ENCODE measurements around the gene KIF26A.

The KIF26A gene

DNA sequence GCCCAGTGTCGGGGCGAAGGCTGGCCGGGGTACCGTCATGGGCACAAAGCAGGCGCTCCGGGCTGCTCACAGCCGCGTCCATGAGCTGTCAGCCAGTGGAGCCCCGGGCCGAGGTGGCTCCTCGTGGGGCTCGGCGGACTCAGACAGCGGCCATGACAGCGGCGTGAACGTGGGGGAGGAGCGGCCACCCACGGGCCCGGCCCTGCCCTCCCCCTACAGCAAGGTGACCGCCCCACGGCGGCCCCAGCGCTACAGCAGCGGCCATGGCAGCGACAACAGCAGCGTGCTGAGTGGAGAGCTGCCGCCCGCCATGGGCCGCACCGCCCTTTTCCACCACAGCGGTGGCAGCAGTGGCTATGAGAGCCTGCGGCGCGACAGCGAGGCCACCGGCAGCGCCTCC lies 39.0 kb downstream of the KIF26A start:
- DNase-seq (ENCODE audit: low spot score): no peak
- POLR2A ChIA-PET (ENCODE audit: low non-redundant PET): no interaction called here
- no peak overlapping the region for H3K27ac ChIP-seq
- CTCF ChIA-PET: interaction anchor here (1.0 kb wide), 1 partner anchor 11 kb away, joined by 4 read pairs; no protein-coding TSS in a partner anchor
- TF ChIP-seq, protein P1, sequence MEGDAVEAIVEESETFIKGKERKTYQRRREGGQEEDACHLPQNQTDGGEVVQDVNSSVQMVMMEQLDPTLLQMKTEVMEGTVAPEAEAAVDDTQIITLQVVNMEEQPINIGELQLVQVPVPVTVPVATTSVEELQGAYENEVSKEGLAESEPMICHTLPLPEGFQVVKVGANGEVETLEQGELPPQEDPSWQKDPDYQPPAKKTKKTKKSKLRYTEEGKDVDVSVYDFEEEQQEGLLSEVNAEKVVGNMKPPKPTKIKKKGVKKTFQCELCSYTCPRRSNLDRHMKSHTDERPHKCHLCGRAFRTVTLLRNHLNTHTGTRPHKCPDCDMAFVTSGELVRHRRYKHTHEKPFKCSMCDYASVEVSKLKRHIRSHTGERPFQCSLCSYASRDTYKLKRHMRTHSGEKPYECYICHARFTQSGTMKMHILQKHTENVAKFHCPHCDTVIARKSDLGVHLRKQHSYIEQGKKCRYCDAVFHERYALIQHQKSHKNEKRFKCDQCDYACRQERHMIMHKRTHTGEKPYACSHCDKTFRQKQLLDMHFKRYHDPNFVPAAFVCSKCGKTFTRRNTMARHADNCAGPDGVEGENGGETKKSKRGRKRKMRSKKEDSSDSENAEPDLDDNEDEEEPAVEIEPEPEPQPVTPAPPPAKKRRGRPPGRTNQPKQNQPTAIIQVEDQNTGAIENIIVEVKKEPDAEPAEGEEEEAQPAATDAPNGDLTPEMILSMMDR (conservative IDR thresholded peaks at IDR 0.05; ENCODE audit: low read depth): no peak

DNA sequence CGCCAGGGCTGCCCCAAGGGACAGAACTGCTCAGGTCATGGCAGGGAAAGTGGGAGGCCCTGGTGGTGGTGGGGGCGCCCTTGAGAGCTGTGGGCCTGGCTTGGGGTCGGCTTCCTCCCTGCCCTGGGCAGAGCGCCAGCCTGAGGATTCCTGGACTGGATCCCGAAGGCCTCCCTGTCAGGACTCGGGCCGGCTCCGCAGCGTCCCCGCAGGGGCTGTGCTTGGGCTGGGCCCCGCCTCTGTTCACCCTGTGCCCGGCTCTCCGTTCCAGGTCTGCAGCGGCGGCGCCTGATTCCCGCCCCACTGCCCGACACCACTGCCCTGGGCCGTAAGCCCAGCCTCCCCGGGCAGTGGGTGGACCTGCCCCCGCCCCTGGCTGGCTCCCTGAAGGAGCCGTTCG lies 39.9 kb downstream of the KIF26A start:
- ChIA-PET CTCF (interaction anchor here (0.7 kb wide), 1 partner anchor 355 kb away, joined by 3 read pairs; no protein-coding TSS in a partner anchor), POLR2A (ENCODE audit: low non-redundant PET) (no interaction called here)
- DNase-seq (ENCODE audit: low spot score): no peak
- no peak overlapping the region for H3K27ac ChIP-seq
- TF ChIP-seq, protein P1 (conservative IDR thresholded peaks at IDR 0.05; ENCODE audit: low read depth): no peak

DNA sequence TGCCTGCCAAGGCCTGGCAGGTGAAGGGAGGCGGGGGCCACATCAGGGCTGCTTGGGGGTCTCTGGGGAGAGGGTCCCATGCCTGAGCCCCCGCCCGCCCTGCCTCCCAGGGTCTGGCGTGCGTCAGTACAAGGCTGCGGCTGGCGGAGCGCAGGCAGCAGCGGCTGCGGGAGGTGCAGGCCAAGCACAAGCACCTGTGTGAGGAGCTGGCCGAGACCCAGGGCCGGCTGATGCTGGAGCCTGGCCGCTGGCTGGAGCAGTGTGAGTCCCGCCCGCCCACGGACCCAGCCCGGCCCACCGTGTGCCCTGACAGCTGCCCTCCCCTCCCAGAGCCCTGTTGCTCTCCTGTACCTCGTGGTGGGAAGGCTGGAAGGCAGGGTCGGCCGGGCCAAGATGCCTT lies 40.7 kb downstream of the KIF26A start:
- ChIA-PET CTCF (no interaction called here), POLR2A (ENCODE audit: low non-redundant PET) (no interaction called here)
- H3K27ac ChIP-seq: no peak overlapping the region
- TF ChIP-seq, protein P1 (conservative IDR thresholded peaks at IDR 0.05; ENCODE audit: low read depth): no peak
- no peak for DNase-seq (ENCODE audit: low spot score)

DNA sequence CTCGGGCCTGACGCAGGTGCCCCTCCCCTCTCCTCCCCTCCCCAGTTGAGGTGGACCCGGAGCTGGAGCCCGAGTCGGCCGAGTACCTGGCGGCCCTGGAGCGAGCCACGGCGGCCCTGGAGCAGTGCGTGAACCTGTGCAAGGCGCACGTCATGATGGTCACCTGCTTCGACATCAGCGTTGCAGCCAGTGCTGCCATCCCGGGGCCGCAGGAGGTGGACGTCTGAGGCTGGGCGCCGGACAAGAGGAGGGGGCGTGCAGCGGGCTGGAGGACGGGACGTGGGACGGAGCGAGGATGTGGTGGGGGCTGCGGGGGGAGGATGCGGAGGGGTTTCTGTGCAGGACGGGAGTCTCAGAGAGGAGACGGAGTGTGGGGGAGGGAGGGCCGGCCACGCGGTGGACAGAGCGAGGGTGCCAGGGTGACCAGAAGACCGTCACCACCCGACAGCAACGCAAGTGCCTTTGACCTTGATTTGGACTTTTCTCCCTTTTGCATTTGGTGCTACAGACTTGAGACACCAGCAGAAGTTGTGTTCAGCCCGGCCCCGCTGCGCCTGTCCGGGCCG lies 41.3 kb downstream of the KIF26A start:
- no peak overlapping the region for H3K27ac ChIP-seq
- ChIA-PET POLR2A (ENCODE audit: low non-redundant PET) (no interaction called here), CTCF (no interaction called here)
- TF ChIP-seq, protein P1 (conservative IDR thresholded peaks at IDR 0.05; ENCODE audit: low read depth): no peak
- no peak for DNase-seq (ENCODE audit: low spot score)

DNA sequence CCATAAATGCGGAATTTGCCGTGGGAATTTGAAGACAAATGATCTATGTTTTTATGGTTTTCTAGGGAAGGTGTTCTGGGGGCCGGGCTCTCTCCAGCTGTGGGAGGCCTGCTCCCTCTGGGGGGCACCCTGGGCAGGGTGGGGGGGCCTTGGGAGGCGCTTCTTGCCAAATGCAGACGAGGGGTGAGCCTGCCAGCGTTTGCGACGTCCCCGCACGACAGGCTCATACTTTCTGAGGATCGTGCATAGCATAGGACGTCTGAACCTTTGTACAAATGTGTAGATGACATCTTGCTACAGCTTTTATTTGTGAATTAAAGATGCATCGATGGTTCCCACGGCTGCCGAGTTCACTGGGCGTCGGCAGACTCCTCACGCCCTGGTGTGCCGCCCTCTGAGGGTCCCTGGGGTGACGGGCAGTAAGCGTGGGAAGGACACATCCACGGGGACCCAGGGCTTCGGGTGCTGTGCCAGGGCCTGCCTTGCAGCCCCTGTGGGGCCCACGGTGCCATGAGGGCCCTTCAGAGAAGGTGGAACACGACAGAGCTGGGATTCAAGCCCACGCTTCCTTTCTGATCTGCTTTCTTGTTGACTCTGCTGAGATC lies 42.3 kb downstream of the KIF26A start:
- TF ChIP-seq, protein P1 (conservative IDR thresholded peaks at IDR 0.05; ENCODE audit: low read depth): no peak
- no peak for DNase-seq (ENCODE audit: low spot score)
- POLR2A ChIA-PET (ENCODE audit: low non-redundant PET): no interaction called here
- peak overlapping the region; percentile 44 for H3K27ac ChIP-seq
- CTCF ChIA-PET: interaction anchor here (1.3 kb wide), 1 partner anchor 43 kb away, joined by 3 read pairs; no protein-coding TSS in a partner anchor

DNA sequence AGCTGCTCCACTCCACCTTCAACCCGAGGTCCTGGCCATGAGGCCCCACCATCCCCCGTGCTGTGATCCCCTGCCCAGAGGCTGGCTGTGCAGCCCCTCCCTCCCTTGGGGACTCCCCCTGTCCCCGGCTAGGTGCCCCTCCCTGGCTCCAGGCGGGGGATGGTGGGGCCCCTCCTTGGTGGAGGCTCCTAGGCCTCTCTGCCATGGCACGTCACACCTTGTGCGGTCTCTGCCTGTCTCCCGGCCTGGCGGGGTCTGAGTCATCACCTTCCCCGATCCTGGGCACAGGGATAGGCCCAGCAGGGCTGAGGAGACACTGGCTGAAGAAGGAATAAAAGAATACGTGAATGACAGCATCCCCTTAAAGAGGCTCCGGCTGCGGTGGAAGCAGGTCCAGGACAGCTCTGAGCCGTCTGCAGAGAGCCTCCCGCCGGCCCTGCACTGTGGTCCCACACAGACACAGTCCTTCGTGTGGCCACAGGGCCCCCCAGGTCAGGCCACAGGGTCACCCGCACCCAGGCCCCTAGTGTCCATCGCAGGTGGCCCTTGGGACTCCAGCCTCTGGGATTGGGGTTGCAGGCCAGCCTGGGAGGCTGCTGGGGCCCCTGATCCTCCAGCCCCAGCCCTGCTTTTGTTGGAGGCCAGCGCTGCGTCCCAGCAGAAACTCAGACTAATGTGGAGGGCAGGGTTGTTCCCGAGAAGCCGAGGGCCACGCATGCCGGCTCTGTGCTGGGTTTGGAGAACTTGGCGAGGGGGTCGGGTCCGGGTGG lies 43.6 kb downstream of the KIF26A start:
- ChIA-PET POLR2A (ENCODE audit: low non-redundant PET) (no interaction called here), CTCF (no interaction called here)
- H3K27ac ChIP-seq: peak overlapping the region; percentile 44
- peak; percentile 70 for DNase-seq (ENCODE audit: low spot score)
- TF ChIP-seq, protein P1 (conservative IDR thresholded peaks at IDR 0.05; ENCODE audit: low read depth): no peak

All from RWPE1 (cell line).